ENCODE data around the gene CELA2B.

- no peak for TF ChIP-seq CTCF (IDR thresholded peaks at IDR 0.05)
- no peak for TF ChIP-seq EP300 (IDR thresholded peaks at IDR 0.05)
Observed at GRCh38 chr1:15506831-15507230, 30.9 kb downstream of the CELA2B start.
